Fibroblast of pulmonary artery (primary cell): Measurements from ENCODE around the gene CCDC88C.

ENCODE experiments used
- DNase-seq: peaks from one replicate; pipeline ENCODE4 v3.0.0-alpha.2; 2010; ENCODE audit warnings: low read depth
- H3K4me3 ChIP-seq: replicated peaks from 2 replicates; pipeline ENCODE4 v1.5.1; 2011; ENCODE audit warnings: low read depth, mild to moderate bottlenecking, control low read depth, low read length, moderate library complexity
- CTCF ChIP-seq: IDR thresholded peaks from 2 replicates; pipeline ENCODE4 v1.5.1; 2011; ENCODE audit warnings: mild to moderate bottlenecking, control low read depth, low read length, inconsistent platforms; ENCODE audit errors: missing control alignments

Gene CCDC88C

GRCh38 chr14:91295851-91296796, 121.5 kb downstream of the CCDC88C start:
- no peak for DNase-seq
- no peak overlapping the region for H3K4me3 ChIP-seq
- no peak for TF ChIP-seq CTCF

GRCh38 chr14:91295276-91295845, 122.3 kb downstream of the CCDC88C start:
- no peak for DNase-seq
- TF ChIP-seq CTCF, result no peak
- no peak overlapping the region for H3K4me3 ChIP-seq

- TF ChIP-seq CTCF, result no peak
- DNase-seq, result no peak
- H3K4me3 ChIP-seq, result no peak overlapping the region
Observed at GRCh38 chr14:91294153-91294552, 123.5 kb downstream of the CCDC88C start.

- TF ChIP-seq CTCF, result no peak
- no peak for DNase-seq
- H3K4me3 ChIP-seq, result no peak overlapping the region
Observed at GRCh38 chr14:91293281-91293680, 124.3 kb downstream of the CCDC88C start.

- no peak for DNase-seq
- no peak overlapping the region for H3K4me3 ChIP-seq
- no peak for TF ChIP-seq CTCF
Observed at GRCh38 chr14:91292491-91292890, 125.1 kb downstream of the CCDC88C start.

- no peak for DNase-seq
- TF ChIP-seq CTCF, result no peak
- H3K4me3 ChIP-seq, result no peak overlapping the region
Observed at GRCh38 chr14:91291786-91292405, 125.7 kb downstream of the CCDC88C start.
